ENCODE results near the gene PRMT7.

PRMT7 gene

GRCh38 chr16:68310774-68311511 is at the start of gene PRMT7, which contains the start of gene SLC7A6OS:
Gene PRMT7 (plus strand): TSS chr16:68311019. CDS start chr16:68315980, 4,961 bp downstream.
Gene SLC7A6OS (minus strand): TSS chr16:68310946. CDS start chr16:68310926, 20 bp downstream.
- peak; percentile 93 for DNase-seq

- DNase-seq, result no peak
Observed at GRCh38 chr16:68263559-68264127, 47.2 kb upstream of the PRMT7 start.

- peak; percentile 85 for DNase-seq
Observed at GRCh38 chr16:68264128-68265077, 46.4 kb upstream of the PRMT7 start, which contains the start of gene SLC7A6. Gene SLC7A6 (plus strand): TSS chr16:68264526. CDS start chr16:68274727, 10,201 bp downstream.

GRCh38 chr16:68265078-68265920 is 45.5 kb upstream of the PRMT7 start:
- peak; percentile 62 for DNase-seq

GRCh38 chr16:68267612-68268405 is 43.0 kb upstream of the PRMT7 start:
- no peak for DNase-seq

- no peak for DNase-seq
Observed at GRCh38 chr16:68269793-68270192, 41.0 kb upstream of the PRMT7 start.

- peak; percentile 35 for DNase-seq
Observed at GRCh38 chr16:68270353-68270752, 40.5 kb upstream of the PRMT7 start.

GRCh38 chr16:68272507-68273209 is 38.2 kb upstream of the PRMT7 start:
- DNase-seq, result peak; percentile 68

- no peak for DNase-seq
Observed at GRCh38 chr16:68273459-68273858, 37.4 kb upstream of the PRMT7 start.

GRCh38 chr16:68273896-68274295 is 36.9 kb upstream of the PRMT7 start:
- DNase-seq, result no peak

GRCh38 chr16:68274441-68274840 is 36.4 kb upstream of the PRMT7 start:
- DNase-seq, result no peak

GRCh38 chr16:68275611-68276191 is 35.1 kb upstream of the PRMT7 start:
- DNase-seq, result peak; percentile 73

- DNase-seq, result no peak
Observed at GRCh38 chr16:68276223-68276622, 34.6 kb upstream of the PRMT7 start.

GRCh38 chr16:68279726-68280558 is 30.9 kb upstream of the PRMT7 start:
- no peak for DNase-seq

GRCh38 chr16:68281368-68282063 is 29.3 kb upstream of the PRMT7 start:
- peak; percentile 39 for DNase-seq

- no peak for DNase-seq
Observed at GRCh38 chr16:68282064-68282452, 28.8 kb upstream of the PRMT7 start.

- DNase-seq, result no peak
Observed at GRCh38 chr16:68283346-68283745, 27.5 kb upstream of the PRMT7 start.

GRCh38 chr16:68283801-68284598 is 26.8 kb upstream of the PRMT7 start:
- DNase-seq, result peak; percentile 30
